HFFc6 (cell line): ENCODE results near the gene GATAD2A. TPM values are rescaled to one million over a fixed set of nuclear protein-coding genes. Genes with fewer than 3 reads are reported as not detected.

ENCODE experiments used
- DNase-seq: peaks from one replicate; pipeline ENCODE4 v3.0.0-alpha.2; 2018
- H3K27ac Mint-ChIP-seq: 2 replicates; pipeline ENCODE4 v1.8.0; 2020; ENCODE audit warnings: mild to moderate bottlenecking, mixed read lengths
- H3K27me3 Mint-ChIP-seq: 2 replicates; pipeline ENCODE4 v1.8.0; 2021; ENCODE audit warnings: mild to moderate bottlenecking, moderate library complexity, mixed read lengths; ENCODE audit not compliant: insufficient read depth
- H3K36me3 Mint-ChIP-seq: 2 replicates; pipeline ENCODE4 v1.8.0; 2021; ENCODE audit warnings: low read depth, mixed read lengths
- H3K4me1 Mint-ChIP-seq: 2 replicates; pipeline ENCODE4 v1.8.0; 2020; ENCODE audit warnings: low read depth, mixed read lengths
- H3K4me3 Mint-ChIP-seq: 2 replicates; pipeline ENCODE4 v1.8.0; 2020; ENCODE audit warnings: mild to moderate bottlenecking, moderate library complexity, mixed read lengths
- H3K9me3 Mint-ChIP-seq: 2 replicates; pipeline ENCODE4 v1.8.0; 2020; ENCODE audit warnings: mild to moderate bottlenecking, mixed read lengths
- total RNA-seq, 6 experiments: library from RNA; stranded (reverse); fragmentation: NEBNext Ultra II Directional; extraction: Animal tissue kit (Norgen Biotek cat#: 25700); gene quantifications; 2 replicates in 1 of 6; 3 replicates in 5 of 6; pipeline ENCODE4 v1.2.3, GENCODE V29; 2021
- TF ChIP-seq, protein P1 (sequence below): fragments of 200-600 bp; sonication (generic); IDR thresholded peaks from 2 replicates; pipeline ENCODE4 v1.5.0; 2021; ENCODE audit warnings: antibody characterized with exemption, mild to moderate bottlenecking

The GATAD2A gene
- total RNA-seq, 6 experiments from 2014 or later, result 107 to 123 (median 112) TPM

DNA sequence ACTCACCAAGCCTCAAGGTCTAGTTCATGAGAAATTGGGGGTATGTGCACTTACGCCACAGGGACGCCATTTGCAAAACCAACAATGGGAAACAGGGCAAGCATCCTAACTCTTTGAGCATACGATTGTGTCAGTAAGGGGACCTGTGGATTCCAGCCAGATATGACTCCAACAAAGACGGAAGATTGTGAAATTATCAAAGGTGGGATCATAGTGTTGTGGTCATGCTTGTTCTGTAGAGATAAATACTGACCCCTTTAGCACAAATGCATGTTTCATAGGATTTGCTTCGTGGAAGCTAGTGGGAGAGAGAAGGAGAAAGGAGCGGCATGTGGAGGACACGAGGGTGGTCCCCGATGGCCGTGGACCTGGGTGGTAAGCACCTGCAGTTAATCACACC, 37.8 kb downstream of the GATAD2A start:
- TF ChIP-seq, protein P1, sequence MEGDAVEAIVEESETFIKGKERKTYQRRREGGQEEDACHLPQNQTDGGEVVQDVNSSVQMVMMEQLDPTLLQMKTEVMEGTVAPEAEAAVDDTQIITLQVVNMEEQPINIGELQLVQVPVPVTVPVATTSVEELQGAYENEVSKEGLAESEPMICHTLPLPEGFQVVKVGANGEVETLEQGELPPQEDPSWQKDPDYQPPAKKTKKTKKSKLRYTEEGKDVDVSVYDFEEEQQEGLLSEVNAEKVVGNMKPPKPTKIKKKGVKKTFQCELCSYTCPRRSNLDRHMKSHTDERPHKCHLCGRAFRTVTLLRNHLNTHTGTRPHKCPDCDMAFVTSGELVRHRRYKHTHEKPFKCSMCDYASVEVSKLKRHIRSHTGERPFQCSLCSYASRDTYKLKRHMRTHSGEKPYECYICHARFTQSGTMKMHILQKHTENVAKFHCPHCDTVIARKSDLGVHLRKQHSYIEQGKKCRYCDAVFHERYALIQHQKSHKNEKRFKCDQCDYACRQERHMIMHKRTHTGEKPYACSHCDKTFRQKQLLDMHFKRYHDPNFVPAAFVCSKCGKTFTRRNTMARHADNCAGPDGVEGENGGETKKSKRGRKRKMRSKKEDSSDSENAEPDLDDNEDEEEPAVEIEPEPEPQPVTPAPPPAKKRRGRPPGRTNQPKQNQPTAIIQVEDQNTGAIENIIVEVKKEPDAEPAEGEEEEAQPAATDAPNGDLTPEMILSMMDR, result no peak
- Mint-ChIP-seq H3K4me1 (peaks cover 43% of the 10 kb centered on the region), H3K36me3 (peaks cover 16% of the 10 kb centered on the region), H3K9me3 (no peaks in the 10 kb centered on the region), H3K4me3 (no peak overlapping the region), H3K27me3 (no peaks in the 10 kb centered on the region), H3K27ac (peak overlapping the region; percentile 32; the same call in 1 of the 2 replicates)
- DNase-seq, result no peak

DNA sequence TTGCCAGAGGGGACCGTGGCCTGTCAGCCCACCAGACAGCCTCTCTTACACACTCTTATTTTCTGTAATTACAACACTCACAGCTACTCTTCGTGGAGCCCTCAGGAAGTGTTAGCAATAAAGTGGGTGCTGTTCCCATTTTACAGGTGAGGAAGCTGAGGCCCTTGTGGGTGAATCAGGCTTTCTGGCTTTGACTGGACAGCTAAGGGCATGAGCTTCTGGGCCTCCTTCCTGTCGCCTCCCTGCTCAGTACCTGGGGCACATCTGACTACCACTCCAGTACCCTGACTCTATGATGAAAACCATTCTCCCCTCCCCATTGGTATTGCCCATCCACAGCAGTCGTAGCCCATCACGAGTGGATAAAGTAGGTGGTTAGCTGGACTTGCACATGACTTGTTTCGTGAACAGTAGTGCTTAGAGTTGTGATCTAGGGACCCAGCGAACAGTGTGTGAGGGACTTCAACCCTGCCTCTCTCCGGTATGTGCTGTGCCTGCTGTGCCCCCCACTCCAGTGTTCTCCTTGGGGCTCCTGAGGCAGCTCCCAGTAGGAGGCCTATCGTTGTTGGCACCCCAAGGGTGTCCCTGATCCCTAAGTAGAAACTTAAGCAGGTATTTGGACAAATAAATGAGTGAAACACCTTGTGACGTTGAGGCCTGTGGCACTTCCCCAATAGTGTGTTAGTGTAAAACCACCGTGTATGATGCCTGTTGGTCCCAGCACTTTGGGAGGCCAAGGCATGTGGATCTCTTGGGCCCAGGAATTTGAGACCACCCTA, 38.6 kb downstream of the GATAD2A start:
- H3K27me3 Mint-ChIP-seq, result no peaks in the 10 kb centered on the region
- peak overlapping the region; percentile 83 for H3K27ac Mint-ChIP-seq

GRCh38 chr19:19444681-19445155, 39.2 kb downstream of the GATAD2A start:
- H3K4me3 Mint-ChIP-seq, result peak overlapping the region; percentile 44; the same call in 1 of the 2 replicates
- peaks cover 42% of the 10 kb centered on the region for H3K4me1 Mint-ChIP-seq
- no peaks in the 10 kb centered on the region for H3K9me3 Mint-ChIP-seq
- H3K36me3 Mint-ChIP-seq, result peaks cover 15% of the 10 kb centered on the region
- TF ChIP-seq, protein P1, result no peak
- H3K27ac Mint-ChIP-seq, result peak overlapping the region; percentile 83
- peak; percentile 35 for DNase-seq
- no peaks in the 10 kb centered on the region for H3K27me3 Mint-ChIP-seq

More for the DNA sequence above, 38.6 kb downstream of the GATAD2A start:
- TF ChIP-seq, protein P1, result no peak
- no peak overlapping the region for H3K4me3 Mint-ChIP-seq
- no peak for DNase-seq
- H3K4me1 Mint-ChIP-seq, result peaks cover 43% of the 10 kb centered on the region
- H3K36me3 Mint-ChIP-seq, result peaks cover 16% of the 10 kb centered on the region
- H3K9me3 Mint-ChIP-seq, result no peaks in the 10 kb centered on the region

DNA sequence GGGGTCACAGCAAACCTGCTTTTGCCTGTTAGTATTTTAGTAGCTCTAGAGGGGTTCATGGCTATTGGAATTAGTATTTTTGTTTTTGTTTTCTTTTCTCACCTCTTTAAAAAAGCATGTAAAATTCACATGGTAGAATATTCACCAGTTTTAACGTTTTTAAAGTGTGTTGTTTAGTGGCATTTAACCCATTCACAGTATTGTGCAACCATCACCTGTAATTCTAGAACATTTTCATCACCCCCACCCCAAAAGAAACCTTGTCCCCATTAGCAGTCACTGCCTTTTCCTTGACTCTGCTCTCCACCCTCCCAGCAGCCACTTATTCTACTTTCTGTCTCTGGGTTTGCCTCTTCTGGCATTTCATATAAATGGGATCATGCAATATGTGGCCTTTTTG, 39.8 kb downstream of the GATAD2A start:
- H3K4me3 Mint-ChIP-seq, result peak overlapping the region; percentile 44; the same call in 1 of the 2 replicates
- TF ChIP-seq, protein P1, result no peak
- H3K36me3 Mint-ChIP-seq, result peaks cover 11% of the 10 kb centered on the region
- peak overlapping the region; percentile 83 for H3K27ac Mint-ChIP-seq
- H3K9me3 Mint-ChIP-seq, result no peaks in the 10 kb centered on the region
- no peaks in the 10 kb centered on the region for H3K27me3 Mint-ChIP-seq
- DNase-seq, result no peak
- H3K4me1 Mint-ChIP-seq, result peaks cover 37% of the 10 kb centered on the region

DNA sequence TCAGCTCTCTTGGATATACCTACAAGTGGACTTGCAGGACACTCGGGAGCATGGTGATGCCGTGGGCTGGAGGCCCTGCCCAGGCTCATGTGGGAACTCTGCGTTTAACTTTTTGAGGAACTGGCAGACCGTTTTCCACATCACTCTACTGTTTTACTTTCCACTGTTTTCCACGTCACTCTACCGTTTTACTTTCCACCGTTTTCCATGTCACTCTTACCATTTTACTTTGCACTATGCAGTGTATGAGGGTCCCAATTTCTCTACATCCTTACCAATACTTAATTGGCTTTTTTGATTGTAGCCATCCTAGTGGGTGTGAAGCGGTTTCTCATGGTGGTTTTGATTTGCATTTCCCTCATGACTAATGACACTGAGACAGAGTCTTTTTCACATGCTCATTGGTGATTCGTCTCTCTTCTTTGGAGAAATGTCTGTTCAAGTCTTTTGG, 40.5 kb downstream of the GATAD2A start:
- no peak for DNase-seq
- H3K9me3 Mint-ChIP-seq, result no peaks in the 10 kb centered on the region
- H3K4me3 Mint-ChIP-seq, result peak overlapping the region; percentile 35
- TF ChIP-seq, protein P1, result no peak
- H3K27ac Mint-ChIP-seq, result peak overlapping the region; percentile 60
- H3K4me1 Mint-ChIP-seq, result peaks cover 37% of the 10 kb centered on the region
- H3K27me3 Mint-ChIP-seq, result no peaks in the 10 kb centered on the region
- H3K36me3 Mint-ChIP-seq, result peaks cover 11% of the 10 kb centered on the region
